HuH-7 (cell line): Measurements from ENCODE around the gene TMEM201.
"Not testable (repeated sequence)": the region's sequence is repeated elsewhere in the genome, so short reads cannot be mapped to it uniquely, and the experiment has no call there.

ENCODE experiments used
- DNase-seq: peaks from one replicate; pipeline ENCODE4 v3.0.0; 2011; ENCODE audit warnings: low spot score

Gene TMEM201

DNA sequence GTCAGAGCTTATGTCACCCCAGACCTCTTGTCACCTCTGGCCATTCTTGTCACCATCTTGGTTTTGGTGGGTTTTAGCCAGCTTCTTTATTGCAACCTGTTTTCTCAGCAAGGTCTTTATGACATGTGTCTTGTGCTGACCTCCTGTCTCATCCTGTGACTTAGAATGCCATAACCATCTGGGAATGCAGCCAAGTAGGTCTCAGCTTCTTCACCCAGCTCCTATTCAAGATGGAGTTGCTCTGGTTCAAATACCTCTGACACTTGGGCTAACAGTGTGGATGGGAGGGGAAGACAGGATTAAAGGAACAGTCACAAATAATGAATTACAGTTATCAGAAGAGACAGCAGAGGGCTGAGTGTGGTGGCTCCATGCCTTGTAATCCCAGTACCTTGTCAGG, 32.3 kb downstream of the TMEM201 start:
- DNase-seq = no peak

DNA sequence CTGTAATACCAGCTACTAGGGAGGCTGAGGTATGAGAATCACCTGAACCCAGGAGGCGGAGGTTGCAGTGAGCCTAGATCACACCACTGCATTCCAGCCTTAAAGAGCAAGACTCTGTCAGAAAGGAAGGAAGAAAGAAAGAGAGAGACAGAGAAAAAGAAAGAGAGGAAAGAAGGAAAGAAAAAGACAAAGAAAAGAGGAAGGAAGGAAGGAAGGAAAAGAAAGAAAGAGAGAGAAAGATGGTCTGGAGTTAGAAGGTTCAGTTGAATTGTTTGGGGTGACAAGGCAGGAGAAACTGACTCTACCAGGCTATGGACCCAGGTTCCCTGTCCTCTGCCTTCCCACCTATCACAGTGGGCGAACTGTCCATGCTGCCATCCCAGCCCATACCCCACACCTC, 35.4 kb downstream of the TMEM201 start:
- DNase-seq = no peak

DNA sequence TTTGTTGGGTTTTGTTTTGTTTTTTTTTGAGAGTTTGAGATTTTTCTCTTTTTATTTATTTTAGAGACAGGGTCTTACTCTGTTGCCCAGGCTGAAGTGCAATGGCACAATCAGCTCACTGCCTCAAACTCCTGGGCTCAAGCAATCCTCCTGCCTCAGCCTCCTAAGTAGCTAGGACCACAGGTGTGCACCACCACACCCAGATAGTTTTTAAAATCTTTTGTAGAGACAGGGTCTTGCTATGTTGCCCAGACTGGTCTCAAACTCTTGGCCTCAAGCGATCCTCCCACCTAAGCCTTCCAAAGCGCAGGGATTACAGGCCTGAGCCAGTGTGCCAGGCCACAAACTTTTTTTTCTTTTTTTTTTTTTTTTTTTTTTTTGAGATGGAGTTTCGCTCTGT, 36.3 kb downstream of the TMEM201 start:
- DNase-seq = not testable (repeated sequence)

DNA sequence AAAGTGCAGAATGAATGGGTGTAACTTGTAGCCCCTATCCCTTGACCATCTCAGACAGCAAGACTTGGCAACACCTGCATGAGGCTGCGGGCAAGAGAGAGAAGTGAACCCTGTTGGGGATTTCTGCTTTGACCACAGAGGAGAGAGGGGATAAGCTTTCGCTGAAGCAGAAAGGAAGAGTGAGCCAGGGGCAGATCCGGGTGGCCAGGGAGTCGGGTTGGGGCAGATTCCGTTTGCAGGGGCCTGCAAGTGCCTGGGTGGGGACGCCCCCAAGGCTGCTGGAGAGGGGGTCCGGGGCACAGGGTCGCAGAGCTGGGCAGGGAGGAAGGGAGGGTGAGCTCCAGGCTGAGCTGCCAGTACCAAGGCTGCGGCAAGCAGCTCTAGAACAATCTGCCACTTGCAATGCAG, 37.5 kb downstream of the TMEM201 start:
- DNase-seq = no peak

DNA sequence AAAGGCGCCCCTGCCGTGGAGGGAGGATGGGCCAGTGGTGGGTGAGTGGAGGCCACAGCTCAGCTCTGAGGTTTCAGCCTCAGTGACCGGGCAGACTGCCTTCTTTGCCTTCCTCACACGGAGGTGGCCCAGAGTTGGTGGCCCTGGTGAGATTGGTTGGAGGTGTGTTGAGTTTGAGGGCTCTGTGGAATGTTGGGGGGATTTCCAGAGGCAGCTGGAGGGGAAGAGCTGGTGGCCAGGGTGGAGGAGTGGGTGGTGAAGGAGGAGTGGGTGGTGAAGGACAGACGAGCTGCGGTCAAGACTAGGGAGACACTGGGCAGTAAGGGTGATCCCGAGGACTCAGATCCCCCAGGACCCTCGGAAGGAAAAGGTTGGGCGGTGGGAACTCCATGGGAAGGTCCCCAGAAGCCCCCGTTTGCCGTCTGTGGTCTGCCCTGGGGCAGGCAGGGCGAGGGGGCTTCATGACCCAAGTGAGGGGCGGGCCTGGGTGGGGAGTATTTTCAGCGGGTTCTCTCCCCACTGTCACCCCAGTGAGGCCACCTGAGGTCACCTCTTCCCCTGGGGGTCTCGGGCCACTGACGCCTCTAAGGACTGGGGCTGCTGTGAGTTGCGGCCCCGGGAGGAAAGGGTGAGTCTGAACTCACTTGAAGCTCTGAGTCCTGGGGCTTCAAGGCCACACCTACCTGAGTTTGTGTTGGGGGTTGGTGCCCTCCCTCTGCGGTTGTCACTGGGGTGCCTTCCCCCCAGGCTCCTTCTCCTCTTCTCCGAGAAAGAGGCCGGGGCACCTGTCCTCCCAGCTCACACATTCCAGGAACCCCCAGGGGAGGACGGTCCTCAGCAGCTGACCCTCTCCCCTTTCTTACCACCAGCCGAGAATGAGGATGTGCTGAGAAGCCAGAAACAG, 40.1 kb downstream of the TMEM201 start:
- no peak for DNase-seq

DNA sequence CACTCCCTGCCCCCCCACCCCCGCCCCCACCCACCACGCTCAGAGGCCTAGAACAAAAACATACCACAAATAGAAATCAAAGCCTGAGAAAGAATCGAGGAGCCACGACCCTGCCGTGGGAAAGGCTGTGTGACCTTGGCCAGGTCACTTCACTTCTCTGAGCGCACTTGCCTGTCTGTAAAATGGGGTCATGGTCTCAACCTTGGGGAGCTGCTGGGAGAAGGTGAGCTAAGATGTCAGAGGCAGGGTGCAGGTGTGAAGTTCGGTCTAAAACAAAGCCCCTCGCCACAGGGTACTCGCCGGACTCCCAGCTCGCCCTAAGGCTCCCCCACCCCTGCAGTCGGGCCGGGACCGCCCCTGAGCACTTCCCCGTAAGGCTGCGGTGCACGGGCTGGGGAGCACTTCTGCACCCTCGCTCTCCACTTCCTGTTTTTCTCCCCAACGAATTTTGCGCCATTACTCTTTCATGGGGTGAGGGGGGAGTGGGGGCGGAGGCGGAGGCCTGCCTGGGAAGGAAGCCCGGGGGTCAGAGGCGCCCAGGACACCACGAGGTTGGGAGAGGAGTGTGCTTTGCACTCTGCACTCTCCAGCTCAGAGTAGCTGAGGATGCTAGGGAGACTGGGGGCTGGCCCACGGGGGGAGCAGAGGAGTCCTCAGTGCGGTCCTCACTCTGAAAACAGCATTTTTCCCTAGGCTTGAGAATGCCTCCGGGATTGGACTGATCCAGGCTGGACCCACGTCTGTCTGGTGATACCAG, 40.9 kb downstream of the TMEM201 start:
- DNase-seq = no peak

DNA sequence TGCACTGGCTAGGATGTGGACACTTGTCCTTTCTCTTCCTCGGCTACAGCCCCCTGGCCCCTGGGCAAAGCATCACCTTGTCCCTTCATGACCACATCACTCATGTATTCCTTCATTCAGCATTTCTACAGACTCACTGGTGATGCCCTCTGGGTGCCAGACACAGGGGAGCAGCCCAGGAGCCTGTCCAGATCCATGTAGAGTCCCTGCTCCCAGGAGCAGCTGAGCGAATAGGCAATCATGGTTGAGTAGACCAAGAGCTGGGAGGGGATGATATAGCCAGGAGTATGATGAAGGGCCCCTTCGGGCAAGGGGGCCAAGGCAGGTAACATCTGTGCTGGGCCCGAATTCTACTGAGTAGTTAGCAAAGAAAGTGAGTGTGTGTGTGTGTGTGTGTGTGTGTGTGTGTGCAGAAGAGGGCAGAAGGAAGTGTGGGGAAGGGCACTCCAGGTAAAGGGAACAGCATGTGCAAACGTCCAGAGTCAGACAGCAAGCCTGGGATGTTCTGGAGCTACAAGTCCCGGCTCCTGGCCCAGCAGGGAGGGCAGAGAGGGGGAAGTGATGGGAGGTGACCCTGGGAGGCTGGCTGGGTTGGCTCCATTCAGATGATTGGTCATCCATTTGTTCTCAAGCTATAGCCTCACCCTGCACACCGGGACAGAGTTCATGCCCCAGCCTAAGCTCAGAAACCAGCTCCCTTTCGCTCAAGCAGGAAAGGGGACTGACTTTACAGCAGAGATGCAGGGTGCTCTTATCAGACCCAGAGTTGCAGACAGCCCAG, 41.8 kb downstream of the TMEM201 start:
- DNase-seq = no peak

DNA sequence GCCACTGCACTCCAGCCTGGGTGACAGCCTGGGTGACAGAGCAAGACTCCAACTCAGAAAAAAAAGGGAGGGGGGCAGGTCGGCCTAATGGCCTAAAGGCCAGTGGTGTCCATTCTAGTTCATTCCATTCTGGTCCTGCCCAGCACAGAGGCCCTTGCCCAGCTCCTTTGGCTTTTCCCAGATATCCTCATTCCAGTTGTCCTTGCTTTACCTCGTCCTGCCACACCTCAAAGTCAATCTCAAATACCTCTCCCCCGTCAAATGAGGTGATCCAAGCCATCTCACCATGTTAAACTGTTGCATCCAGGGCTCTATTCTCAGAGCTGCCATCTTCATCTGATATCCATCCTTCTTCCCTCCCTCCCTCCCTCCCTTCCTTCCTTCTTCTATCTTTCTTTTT, 42.9 kb downstream of the TMEM201 start:
- DNase-seq = no peak

DNA sequence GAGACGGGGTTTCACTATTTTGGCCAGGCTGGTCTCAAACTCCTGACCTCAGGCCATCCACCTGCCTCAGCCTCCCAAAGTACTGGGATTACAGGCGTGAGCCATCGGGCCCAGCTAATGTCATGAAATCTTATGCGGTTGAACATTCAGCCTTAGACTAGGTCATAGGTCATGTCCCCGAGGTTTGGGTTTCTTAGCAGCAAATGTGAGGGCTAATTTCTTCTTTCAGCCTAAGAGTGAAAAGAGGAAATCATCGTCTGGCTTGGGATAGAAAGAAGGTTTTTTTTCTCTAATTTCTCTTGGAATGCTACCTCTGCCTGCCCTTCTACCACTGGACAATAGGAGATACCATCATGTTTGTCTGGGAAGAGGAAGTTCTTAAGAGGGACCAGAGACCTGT, 44.8 kb downstream of the TMEM201 start:
- DNase-seq = no peak

DNA sequence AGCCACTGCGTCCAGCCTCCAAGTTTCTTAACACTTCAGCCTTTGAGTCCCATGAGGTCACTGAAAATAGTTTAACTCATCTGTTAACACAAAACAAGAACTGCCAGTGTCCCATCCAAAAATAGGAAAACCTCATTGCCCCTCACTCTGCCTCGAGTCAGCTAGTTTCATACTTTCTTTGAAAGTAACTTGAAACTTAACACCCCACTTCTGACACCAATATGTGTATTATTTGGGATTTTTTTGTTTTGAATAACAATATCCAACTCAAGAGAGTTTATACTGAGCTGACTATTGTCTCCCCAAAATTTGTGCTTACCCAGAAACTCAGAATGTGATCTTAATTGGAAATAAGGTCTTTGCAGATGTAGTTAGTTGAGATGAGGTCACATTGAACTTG, 45.9 kb downstream of the TMEM201 start:
- no peak for DNase-seq

DNA sequence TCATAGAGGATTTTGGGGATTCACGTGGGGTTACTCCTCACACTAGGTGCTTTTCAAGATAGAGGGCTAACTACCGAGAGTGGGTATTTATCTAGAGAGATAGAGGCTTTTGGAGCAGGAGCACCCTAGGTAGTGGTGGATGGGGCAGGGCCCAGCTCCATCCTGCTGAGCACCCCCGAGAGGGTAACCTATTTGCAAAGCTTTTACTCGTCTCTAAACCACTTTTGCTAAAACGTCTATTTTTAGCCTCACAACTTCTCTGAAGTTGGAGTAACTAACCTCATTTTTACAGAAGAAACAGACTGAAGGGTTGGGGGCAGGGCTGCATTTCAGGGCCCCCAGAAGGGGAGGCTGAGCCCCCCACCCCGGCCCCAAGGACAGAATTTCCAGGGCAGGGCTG, 50.5 kb downstream of the TMEM201 start:
- no peak for DNase-seq

DNA sequence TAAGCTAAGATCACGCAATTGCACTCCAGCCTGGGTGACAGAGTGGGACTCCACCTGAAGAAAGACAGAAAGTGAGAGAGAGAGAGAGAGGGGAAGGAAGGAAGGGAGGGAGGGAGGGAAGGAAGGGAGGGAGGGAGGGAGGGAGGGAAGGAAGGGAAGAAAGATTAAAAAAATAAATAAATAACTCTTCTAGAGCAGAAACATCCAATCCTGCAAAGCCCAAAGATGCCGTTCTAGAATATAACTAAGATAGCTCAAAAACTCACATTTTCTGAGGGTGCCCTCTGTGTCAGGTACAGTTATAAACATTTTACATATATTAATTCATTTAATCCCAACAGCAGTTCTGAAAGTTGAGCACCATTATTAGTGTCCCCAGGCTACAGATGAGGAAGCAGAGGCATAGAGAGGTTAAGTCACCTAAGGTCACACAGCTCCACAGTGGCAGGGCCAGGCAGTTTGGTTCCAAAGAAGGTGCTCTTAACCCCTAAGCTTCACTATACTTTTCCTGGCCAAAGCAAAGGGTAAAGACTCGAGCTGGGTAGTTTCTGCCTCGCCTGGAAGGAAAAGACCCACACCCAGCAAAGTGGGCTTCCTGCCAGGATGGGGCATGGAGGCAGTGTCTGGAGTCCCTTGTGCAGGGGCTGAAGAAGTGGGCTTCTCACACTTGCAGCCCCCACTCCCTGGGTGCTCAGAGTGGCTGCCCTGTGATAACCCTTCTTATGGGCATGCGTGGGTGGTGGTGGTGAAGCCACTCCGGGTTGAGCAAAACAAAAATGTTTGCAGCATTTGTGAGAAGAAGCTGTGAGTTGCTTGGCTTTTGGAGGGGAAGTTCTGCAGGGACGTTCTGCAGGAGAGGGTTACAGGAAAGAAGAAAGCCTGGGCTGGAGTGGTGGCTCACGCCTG, 54.9 kb downstream of the TMEM201 start:
- no peak for DNase-seq

DNA sequence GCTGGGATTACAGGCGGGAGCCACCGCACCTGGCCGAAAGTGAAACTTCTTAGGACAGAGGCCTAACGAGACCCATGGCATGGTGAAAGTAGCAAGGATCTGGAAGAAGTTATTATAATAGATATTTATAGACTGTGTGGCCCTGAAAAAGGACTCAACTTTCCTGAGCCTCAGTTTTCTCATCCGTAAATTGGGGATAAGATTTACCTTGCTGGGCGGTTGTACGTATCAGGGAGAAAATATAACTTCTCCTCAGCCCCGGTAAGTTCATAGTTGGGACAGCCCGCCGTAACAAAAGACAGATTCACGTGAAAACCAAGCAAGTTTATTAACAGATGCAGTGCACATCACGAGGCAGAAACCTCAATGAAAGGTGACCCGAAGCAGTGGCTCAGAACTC, 57.3 kb downstream of the TMEM201 start:
- no peak for DNase-seq

DNA sequence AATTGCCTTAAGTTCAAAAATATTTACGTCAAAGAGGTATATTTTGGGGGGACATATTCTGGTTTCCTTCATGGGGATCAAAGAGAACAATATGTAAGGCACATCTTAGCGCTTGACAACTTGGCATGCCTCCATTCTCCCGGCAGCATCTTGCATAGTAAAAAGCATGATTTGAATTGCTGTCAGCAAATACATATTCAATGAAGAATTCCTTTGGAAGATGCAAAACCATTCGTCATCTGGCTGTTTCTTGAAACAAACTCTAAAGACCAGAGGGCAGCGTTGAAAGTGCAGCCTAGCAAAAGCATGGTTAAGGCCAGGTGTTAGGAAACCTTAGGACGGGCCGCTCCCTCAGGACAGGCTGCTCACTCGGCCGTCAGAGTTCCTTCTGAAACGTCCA, 59.5 kb downstream of the TMEM201 start:
- DNase-seq = no peak

DNA sequence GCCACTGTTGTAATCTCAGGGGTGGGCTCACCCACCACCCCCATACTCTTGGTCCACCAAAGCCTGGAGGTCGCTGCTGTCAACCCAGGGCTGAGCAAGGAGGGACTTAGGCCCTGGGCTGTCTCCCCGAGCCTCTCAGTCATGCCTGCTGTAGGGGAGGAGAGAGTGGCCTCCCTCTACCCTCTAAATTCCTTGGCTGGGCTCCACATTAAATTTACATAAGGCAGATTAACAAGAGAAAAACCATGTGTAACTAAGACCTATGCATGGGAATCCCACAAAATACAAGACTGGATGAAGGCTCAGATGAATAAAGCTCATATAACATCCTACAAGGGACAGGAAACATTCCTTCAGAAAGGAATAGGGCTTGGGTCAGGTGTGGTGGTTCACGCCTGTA, 61.1 kb downstream of the TMEM201 start:
- DNase-seq = no peak

DNA sequence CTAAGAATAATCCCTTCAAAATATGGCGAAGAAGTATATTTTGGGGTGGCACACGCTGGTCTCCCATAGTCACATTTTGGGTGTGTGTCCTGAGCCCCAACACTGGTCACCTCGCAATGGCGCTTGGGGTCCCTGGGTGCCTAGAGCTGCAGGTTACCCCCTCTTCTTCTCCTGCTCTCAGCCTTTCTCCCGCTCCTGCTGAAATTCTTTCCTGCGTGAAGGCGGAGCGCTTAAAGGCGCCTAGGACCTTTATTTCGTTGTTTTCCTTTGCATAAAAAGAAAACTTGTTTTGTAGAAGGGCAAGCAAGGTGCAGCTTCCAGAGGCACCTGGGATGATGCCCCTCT, 62.5 kb downstream of the TMEM201 start:
- DNase-seq = no peak

DNA sequence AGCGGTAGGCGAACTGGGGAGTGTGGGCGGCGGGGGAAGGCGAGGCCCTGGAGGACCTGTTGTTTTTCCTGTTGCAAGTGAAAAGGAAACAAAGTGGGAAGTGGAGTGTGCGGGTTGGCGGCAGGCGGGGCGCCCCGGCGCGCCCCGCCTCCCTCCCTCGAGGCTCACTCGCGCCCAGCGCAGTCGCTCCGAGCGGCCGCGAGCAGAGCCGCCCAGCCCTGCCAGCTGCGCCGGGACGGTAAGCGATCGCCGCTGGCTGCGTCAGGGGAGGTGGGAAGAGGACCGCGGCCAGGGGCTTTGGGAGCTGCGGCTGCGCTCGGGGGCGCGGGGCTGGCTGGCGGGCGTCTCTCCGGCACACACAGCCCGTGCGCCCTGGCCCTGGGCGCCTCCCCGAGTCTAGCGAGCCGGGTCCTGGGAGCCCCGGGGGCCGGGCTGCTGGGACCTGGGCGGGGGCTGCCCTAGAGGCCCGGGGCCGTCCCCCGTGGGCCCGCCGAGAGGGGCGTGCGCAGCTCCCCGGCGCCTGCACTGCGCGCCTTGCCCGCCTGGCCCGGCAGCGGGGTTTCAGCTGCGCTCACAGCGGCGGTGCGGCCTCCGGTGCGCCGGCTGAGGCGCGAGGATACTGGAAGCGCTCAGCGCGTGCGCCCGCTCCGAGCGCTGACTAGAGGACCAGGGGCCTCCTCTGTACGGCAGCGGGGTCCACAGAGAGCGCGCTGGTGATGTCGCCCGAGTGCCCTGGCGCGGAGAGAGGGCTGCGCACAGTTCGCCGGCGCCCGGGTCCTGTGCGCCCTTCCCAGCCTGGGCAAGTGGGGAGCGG, 63.1 kb downstream of the TMEM201 start, which contains the start of gene PIK3CD:
Gene PIK3CD (plus strand): TSS at position 167 of the 814 bp plus-strand sequence. CDS start 58,725 bp downstream, outside the sequence.
- no peak for DNase-seq

DNA sequence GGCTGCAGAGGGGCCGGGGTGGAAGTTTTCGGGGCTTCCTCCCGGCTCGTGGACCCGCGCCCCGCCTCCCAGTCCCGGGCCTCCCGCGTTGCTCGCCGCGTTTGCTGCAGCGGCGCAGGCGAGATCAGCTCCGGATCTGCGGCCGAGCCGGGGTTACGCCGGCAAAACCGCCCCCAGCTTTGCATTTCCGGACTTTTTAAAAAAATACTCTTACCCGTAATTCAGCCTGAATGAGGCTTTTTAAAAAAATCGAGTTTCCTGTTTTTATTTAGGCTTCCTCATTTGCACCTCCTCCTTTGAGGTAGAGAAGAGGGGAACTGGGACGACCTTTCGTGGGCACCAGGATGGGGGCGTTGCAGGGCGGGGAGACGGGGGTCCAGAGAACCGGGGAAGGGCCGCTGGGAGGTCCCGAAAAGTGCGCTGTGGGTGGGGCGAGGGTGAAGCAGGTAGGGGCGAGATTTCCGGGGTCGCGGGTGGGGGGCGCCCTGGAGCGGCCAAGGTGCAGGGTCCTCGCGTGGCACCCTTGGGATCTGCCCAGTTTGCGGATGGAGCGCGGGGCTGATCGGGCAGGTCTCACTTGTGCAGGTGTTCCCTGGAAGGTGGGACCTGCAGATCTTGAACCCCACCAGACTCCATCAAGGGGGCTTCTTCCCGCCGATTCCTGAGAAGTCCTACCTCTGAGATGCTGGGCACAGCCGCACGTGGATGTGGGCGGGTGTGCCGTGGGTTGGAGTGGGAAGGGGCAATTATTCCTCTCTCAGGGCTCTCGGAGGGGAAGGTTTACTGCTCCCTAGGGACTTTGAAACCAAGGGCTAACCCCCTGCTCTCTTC, 63.9 kb downstream of the TMEM201 start:
- DNase-seq = no peak

DNA sequence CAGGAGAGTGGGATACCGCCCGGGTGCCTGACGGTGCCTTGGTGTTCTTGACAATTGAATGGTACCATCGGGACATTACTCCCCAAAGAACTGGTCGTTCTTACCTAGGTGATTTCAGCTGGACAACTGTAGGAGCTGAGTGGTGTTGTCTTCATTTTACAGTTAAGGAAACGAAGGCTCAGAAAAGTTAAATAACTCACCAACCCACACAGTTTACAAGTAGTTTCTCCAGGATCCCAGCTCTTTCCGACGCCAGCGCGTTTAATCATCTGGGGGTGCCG, 64.4 kb downstream of the TMEM201 start:
- no peak for DNase-seq

DNA sequence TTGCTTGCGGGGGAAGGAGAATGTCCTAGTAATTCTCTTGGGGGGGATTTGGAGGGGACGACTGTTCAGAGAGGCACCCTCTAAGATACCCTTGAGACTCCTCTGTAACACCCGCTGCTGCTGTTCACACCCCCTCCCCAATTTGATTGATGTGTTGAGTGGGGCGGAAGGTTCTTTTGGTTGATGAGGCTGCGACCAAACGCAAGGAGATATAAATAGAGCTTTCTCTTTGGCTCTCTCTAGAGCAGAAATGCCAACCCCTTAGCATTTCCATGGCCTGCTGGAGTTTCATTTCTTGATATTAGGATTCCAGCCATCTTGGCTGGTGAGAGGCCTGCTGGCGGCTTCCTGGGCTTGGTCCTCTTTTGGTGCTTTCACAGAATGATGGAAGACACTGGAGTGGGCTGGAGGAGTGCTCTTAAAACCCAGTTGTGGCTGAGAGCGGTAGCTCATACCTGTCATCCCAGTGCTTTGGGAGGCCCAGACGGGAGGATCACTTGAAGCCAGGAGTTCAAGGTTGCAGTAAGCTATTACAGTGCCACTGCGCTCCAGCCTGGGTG, 64.9 kb downstream of the TMEM201 start:
- no peak for DNase-seq
